Measurements from ENCODE around the gene SMC6. TPM values are rescaled to one million over a fixed set of nuclear protein-coding genes. Genes with fewer than 3 reads are reported as not detected.

Gene SMC6
- total and polyA plus RNA-seq, 2 experiments from 2014 or later = 53.4 to 59.8 TPM

GRCh38 chr2:17667898-17668297 lies 85.7 kb downstream of the SMC6 start (continued):
- no peak for TF ChIP-seq CTCF (conservative IDR thresholded peaks at IDR 0.05; ENCODE audit: low read depth in 2 of 2)
- no peak for TF ChIP-seq JUNB (IDR thresholded peaks at IDR 0.05; ENCODE audit: unreplicated experiment)
- no peak for TF ChIP-seq STAT1 (IDR thresholded peaks at IDR 0.05; ENCODE audit: unreplicated experiment)

GRCh38 chr2:17664534-17664933 lies 89.1 kb downstream of the SMC6 start:
- no peak for DNase-seq (ENCODE audit: low spot score)
- Histone ChIP-seq H3K9me2 (ENCODE audit: insufficient read depth) (no peaks in the 10 kb centered on the region), H3K27me3 (ENCODE audit: insufficient read depth) (no peaks in the 10 kb centered on the region), H3K36me3 (ENCODE audit: insufficient read depth) (peaks cover 45% of the 10 kb centered on the region), H3K27ac (ENCODE audit: low read depth) (no peak overlapping the region), H3F3A (replicated peaks; ENCODE audit: low read depth) (no peaks in the 10 kb centered on the region), H3K4me2 (no peak overlapping the region), H2AFZ (no peak overlapping the region), H3K79me2 (replicated peaks; ENCODE audit: insufficient read depth) (no peaks in the 10 kb centered on the region), H3K4me1 (ENCODE audit: insufficient read depth) (no peaks in the 10 kb centered on the region), H3K4me3 (no peak overlapping the region), H4K20me1 (replicated peaks; ENCODE audit: insufficient read depth) (no peaks in the 10 kb centered on the region)
- ATAC-seq = no peak
- no peaks in the 10 kb centered on the region for H3K9me3 Mint-ChIP-seq
- no peaks in the 10 kb centered on the region for H3K27me3 Mint-ChIP-seq (ENCODE audit: insufficient read depth, low read depth, poor library complexity)
- TF ChIP-seq CREB1 (CRISPR knock-in tag; IDR thresholded peaks at IDR 0.05; ENCODE audit: low read depth) = no peak
- TF ChIP-seq EZH2phosphoT487 (IDR thresholded peaks at IDR 0.05; ENCODE audit: unreplicated experiment) = no peak
- H3K4me1 Mint-ChIP-seq = 0 out of 3 replicates have a peak, but pooled peaks cover 4% of the 10 kb centered on the region
- H3K27ac Mint-ChIP-seq = no peak overlapping the region
- H3K4me3 Mint-ChIP-seq = no peak overlapping the region
- H3K36me3 Mint-ChIP-seq (ENCODE audit: low read depth) = peaks cover 48% of the 10 kb centered on the region

- H3K4me3 Mint-ChIP-seq = no peak overlapping the region
- TF ChIP-seq ETS1 (IDR thresholded peaks at IDR 0.05) (no peak), CREB1 (CRISPR knock-in tag; IDR thresholded peaks at IDR 0.05; ENCODE audit: low read depth) (no peak), POLR2AphosphoS5 (IDR thresholded peaks at IDR 0.05; ENCODE audit: low read depth) (no peak), CTCF (conservative IDR thresholded peaks at IDR 0.05; ENCODE audit: low read depth in 2 of 2) (no peak), STAT1 (IDR thresholded peaks at IDR 0.05; ENCODE audit: unreplicated experiment) (no peak), REST (IDR thresholded peaks at IDR 0.05; ENCODE audit: unreplicated experiment) (no peak), ZNF114 (CRISPR knock-in tag; IDR thresholded peaks at IDR 0.05) (no peak), EZH2 (IDR thresholded peaks at IDR 0.05; ENCODE audit: low read depth, unreplicated experiment) (no peak), NANOG (IDR thresholded peaks at IDR 0.05; ENCODE audit: borderline replicate concordance) (no peak), JUNB (IDR thresholded peaks at IDR 0.05; ENCODE audit: unreplicated experiment) (no peak)
- H3K36me3 Mint-ChIP-seq (ENCODE audit: low read depth) = peaks cover 32% of the 10 kb centered on the region
- Histone ChIP-seq H3K36me3 (ENCODE audit: insufficient read depth) (peaks cover 35% of the 10 kb centered on the region), H2AFZ (no peak overlapping the region), H3F3A (replicated peaks; ENCODE audit: low read depth) (peaks cover 4% of the 10 kb centered on the region; the same call in 1 of the 2 replicates), H3K9me2 (ENCODE audit: insufficient read depth) (no peaks in the 10 kb centered on the region), H3K27ac (ENCODE audit: low read depth) (no peak overlapping the region), H4K20me1 (replicated peaks; ENCODE audit: insufficient read depth) (no peaks in the 10 kb centered on the region), H3K4me2 (no peak overlapping the region), H3K4me1 (ENCODE audit: insufficient read depth) (no peaks in the 10 kb centered on the region), H3K27me3 (ENCODE audit: insufficient read depth) (no peaks in the 10 kb centered on the region), H3K4me3 (no peak overlapping the region), H3K79me2 (replicated peaks; ENCODE audit: insufficient read depth) (no peaks in the 10 kb centered on the region)
- H3K4me1 Mint-ChIP-seq = 0 out of 3 replicates have a peak, but pooled peaks cover 4% of the 10 kb centered on the region
- H3K9me3 Mint-ChIP-seq = no peaks in the 10 kb centered on the region
- no peak overlapping the region for H3K27ac Mint-ChIP-seq
- H3K27me3 Mint-ChIP-seq (ENCODE audit: insufficient read depth, low read depth, poor library complexity) = no peaks in the 10 kb centered on the region
- no peak for ATAC-seq
- DNase-seq (ENCODE audit: low spot score) = no peak
Observed at GRCh38 chr2:17662723-17663122, 90.9 kb downstream of the SMC6 start.
